HEK293 (cell line): Measurements from ENCODE around the gene SNX5.

Experiments used
- CTCF ChIA-PET: fragments of 350-600 bp; formaldehyde crosslinking; extraction: SDS; loops from one replicate; lab custom pipeline; 2021; ENCODE audit warnings: antibody characterized with exemption; lab: Yijun Ruan, JAX
- POLR2A ChIA-PET: fragments of 300-600 bp; formaldehyde crosslinking; extraction: SDS; loops from one replicate; lab custom pipeline; 2020; ENCODE audit warnings: antibody characterized with exemption, inconsistent platforms; lab: Yijun Ruan, JAX
- H3K27ac ChIP-seq: fragments of 200-500 bp; sonication (Bioruptor generic); 2 replicates; pipeline ENCODE4 v1.5.1; 2014; ENCODE audit warnings: low read depth, low read length, control low read depth, inconsistent platforms; ENCODE audit errors: extremely low read depth
- H3K36me3 ChIP-seq, 2 experiments: fragments of 200-500 bp in 1 of 2; sonication (Bioruptor generic) in 1 of 2; 1 replicate in 1 of 2; 2 replicates in 1 of 2; pipeline ENCODE4 v1.5.1; 2014 to 2017; ENCODE audit warnings: inconsistent platforms in 2 of 2, low read length in 2 of 2; ENCODE audit not compliant: control insufficient read depth in 2 of 2, insufficient read depth in 1 of 2
- H3K4me1 ChIP-seq: fragments of 200-500 bp; sonication (Bioruptor generic); 2 replicates; pipeline ENCODE4 v1.5.1; 2014; ENCODE audit warnings: mild to moderate bottlenecking, low read length, inconsistent platforms; ENCODE audit not compliant: control insufficient read depth, insufficient read depth
- H3K4me3 ChIP-seq: 2 replicates; pipeline ENCODE4 v1.5.1; 2011; ENCODE audit warnings: low read depth, mild to moderate bottlenecking, control low read depth, low read length, moderate library complexity
- H3K9me3 ChIP-seq: fragments of 200-500 bp; sonication (Bioruptor generic); 2 replicates; pipeline ENCODE4 v1.5.1; 2014; ENCODE audit warnings: low read depth, low read length, inconsistent platforms; ENCODE audit not compliant: control insufficient read depth, insufficient read depth
- EGR2 ChIP-seq: fragments of 450-650 bp; formaldehyde crosslinking; IDR thresholded peaks from 2 replicates; pipeline ENCODE4 v1.5.1; 2016; ENCODE audit warnings: low read depth, missing biosample characterization, missing genetic modification characterization
- GLI2 ChIP-seq: fragments of 450-650 bp; formaldehyde crosslinking; IDR thresholded peaks from 2 replicates; pipeline ENCODE4; 2017; ENCODE audit warnings: missing biosample characterization, missing genetic modification characterization, low read depth, borderline replicate concordance
- YY1 ChIP-seq: fragments of 450-650 bp; formaldehyde crosslinking; IDR thresholded peaks from 2 replicates; pipeline ENCODE4 v1.5.1; 2018; ENCODE audit warnings: missing biosample characterization, missing genetic modification characterization
- ZBTB21 ChIP-seq: fragments of 450-650 bp; formaldehyde crosslinking; IDR thresholded peaks from 2 replicates; pipeline ENCODE4 v1.5.1; 2017; ENCODE audit warnings: missing biosample characterization, missing genetic modification characterization
- ZFHX2 ChIP-seq: fragments of 450-650 bp; formaldehyde crosslinking; conservative IDR thresholded peaks from 2 replicates; pipeline ENCODE4 v1.5.1; 2016; ENCODE audit warnings: missing biosample characterization, missing genetic modification characterization
- ZNF133 ChIP-seq: fragments of 450-650 bp; formaldehyde crosslinking; IDR thresholded peaks from 2 replicates; pipeline ENCODE4 v1.5.1; 2016; ENCODE audit warnings: missing biosample characterization, missing genetic modification characterization
- ZNF155 ChIP-seq: fragments of 450-650 bp; formaldehyde crosslinking; IDR thresholded peaks from 2 replicates; pipeline ENCODE4 v1.5.1; 2016; ENCODE audit warnings: missing biosample characterization, missing genetic modification characterization
- ZNF24 ChIP-seq: fragments of 450-650 bp; formaldehyde crosslinking; IDR thresholded peaks from 2 replicates; pipeline ENCODE4 v1.5.1; 2016; ENCODE audit warnings: missing biosample characterization, missing genetic modification characterization
- ZNF292 ChIP-seq: fragments of 450-650 bp; formaldehyde crosslinking; IDR thresholded peaks from 2 replicates; pipeline ENCODE4 v1.5.1; 2016; ENCODE audit warnings: low read depth, missing biosample characterization, missing genetic modification characterization, borderline replicate concordance
- ZNF416 ChIP-seq: fragments of 450-650 bp; formaldehyde crosslinking; IDR thresholded peaks from 2 replicates; pipeline ENCODE4 v1.5.1; 2016; ENCODE audit warnings: missing biosample characterization, missing genetic modification characterization
- ZNF501 ChIP-seq: fragments of 450-650 bp; formaldehyde crosslinking; IDR thresholded peaks from 2 replicates; pipeline ENCODE4 v1.5.1; 2016; ENCODE audit warnings: missing biosample characterization, missing genetic modification characterization
- ZNF555 ChIP-seq: fragments of 450-650 bp; formaldehyde crosslinking; conservative IDR thresholded peaks from 2 replicates; pipeline ENCODE4 v1.5.1; 2017; ENCODE audit warnings: missing biosample characterization, mild to moderate bottlenecking, missing genetic modification characterization, inconsistent platforms
- ZNF571 ChIP-seq: fragments of 450-650 bp; formaldehyde crosslinking; IDR thresholded peaks from 2 replicates; pipeline ENCODE4 v1.5.0; 2017; ENCODE audit warnings: missing biosample characterization, missing genetic modification characterization
- ZNF621 ChIP-seq: fragments of 450-650 bp; formaldehyde crosslinking; IDR thresholded peaks from 2 replicates; pipeline ENCODE4 v1.5.1; 2017; ENCODE audit warnings: missing biosample characterization, missing genetic modification characterization
- ZNF624 ChIP-seq: fragments of 450-650 bp; formaldehyde crosslinking; IDR thresholded peaks from 2 replicates; pipeline ENCODE4 v1.5.1; 2017; ENCODE audit warnings: missing biosample characterization, missing genetic modification characterization
- ZNF777 ChIP-seq: fragments of 450-650 bp; formaldehyde crosslinking; IDR thresholded peaks from 2 replicates; pipeline ENCODE4 v1.5.1; 2017; ENCODE audit warnings: missing biosample characterization, missing genetic modification characterization, borderline replicate concordance
- ZNF785 ChIP-seq: fragments of 450-650 bp; formaldehyde crosslinking; IDR thresholded peaks from 2 replicates; pipeline ENCODE4 v1.5.1; 2016; ENCODE audit warnings: missing biosample characterization, missing genetic modification characterization
- ZNF792 ChIP-seq: fragments of 450-650 bp; formaldehyde crosslinking; IDR thresholded peaks from 2 replicates; pipeline ENCODE4 v1.5.1; 2016; ENCODE audit warnings: missing biosample characterization, missing genetic modification characterization
- TF ChIP-seq, protein P1 (sequence below): fragments of 450-650 bp; formaldehyde crosslinking; IDR thresholded peaks from 2 replicates; pipeline ENCODE4 v1.5.0; 2017; ENCODE audit warnings: missing biosample characterization, missing genetic modification characterization, borderline replicate concordance
- TF ChIP-seq, protein P2 (sequence below): fragments of 450-650 bp; formaldehyde crosslinking; IDR thresholded peaks from 2 replicates; pipeline ENCODE4 v1.5.1; 2017; ENCODE audit warnings: missing biosample characterization, missing genetic modification characterization
- TF ChIP-seq, protein P3 (sequence below): fragments of 450-650 bp; formaldehyde crosslinking; IDR thresholded peaks from 2 replicates; pipeline ENCODE4 v1.5.1; 2016; ENCODE audit warnings: missing biosample characterization, missing genetic modification characterization, borderline replicate concordance
- TF ChIP-seq, protein P4 (sequence below): fragments of 450-650 bp; formaldehyde crosslinking; IDR thresholded peaks from 2 replicates; pipeline ENCODE4 v1.5.1; 2016; ENCODE audit warnings: missing biosample characterization, missing genetic modification characterization
- TF ChIP-seq, protein P5 (sequence below): fragments of 450-650 bp; formaldehyde crosslinking; IDR thresholded peaks from 2 replicates; pipeline ENCODE4 v1.5.1; 2017; ENCODE audit warnings: missing biosample characterization, missing genetic modification characterization
- TF ChIP-seq, protein P6 (sequence below): fragments of 450-650 bp; formaldehyde crosslinking; IDR thresholded peaks from 2 replicates; pipeline ENCODE4 v1.5.1; 2016; ENCODE audit warnings: missing biosample characterization, missing genetic modification characterization, low read depth

SNX5 gene

DNA sequence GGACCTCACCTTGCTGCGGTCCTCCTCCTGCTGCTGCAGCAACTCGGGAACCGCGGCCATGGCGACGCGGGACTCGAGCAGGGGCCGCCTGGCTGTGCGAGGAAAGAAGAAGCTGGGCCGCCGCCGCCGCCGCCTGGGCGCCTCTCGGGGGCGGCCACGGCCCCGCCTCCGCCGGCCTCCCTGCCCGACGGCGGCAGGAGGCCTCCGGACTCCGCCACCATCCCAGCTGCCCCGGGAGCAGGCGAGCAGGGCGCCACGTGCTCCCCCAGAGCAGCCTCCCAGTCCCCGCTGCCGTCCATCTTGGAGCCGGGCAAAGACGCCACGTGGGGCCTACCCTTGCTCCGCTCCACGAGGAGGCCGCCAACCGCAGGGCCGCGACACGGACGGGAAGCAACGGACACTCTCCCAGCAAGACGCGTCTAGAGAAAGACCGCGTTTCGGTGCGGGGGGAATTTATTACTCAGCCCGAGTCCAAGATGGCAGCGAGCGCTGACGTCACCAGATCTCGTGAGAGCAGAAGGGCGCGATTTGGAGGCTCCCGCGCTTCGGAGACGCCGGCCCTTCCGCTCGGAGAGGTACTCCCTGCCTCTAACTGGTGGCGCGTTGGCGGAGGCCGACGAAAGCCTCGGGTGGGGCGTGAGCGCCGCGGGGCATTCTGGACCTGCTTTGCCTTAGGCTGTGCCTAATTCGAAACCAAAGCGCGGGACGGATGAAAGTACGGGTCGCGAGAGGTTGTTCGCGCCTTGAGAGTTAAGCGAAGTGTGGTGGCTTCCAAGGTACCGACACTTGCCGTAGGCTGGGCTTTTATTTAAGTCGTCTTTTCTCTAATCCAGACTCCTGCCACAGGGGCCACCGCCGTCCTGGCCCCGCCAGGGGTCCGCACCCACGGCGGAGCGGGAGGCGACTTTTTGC is at the start of gene SNX5, which contains the start of gene MGME1:
TSS of gene SNX5 (minus strand) at position 429 of the 912 bp plus-strand sequence. CDS start at position 60, 369 bp downstream.
TSS of gene MGME1 (plus strand) at position 653 of the 912 bp plus-strand sequence. CDS start 842 bp downstream, outside the sequence.
- Histone ChIP-seq H3K4me1 (peaks cover 8% of the 10 kb centered on the region; the same call in 1 of the 2 replicates), H3K27ac (peak within 1 kb of the TSS; percentile 97), H3K9me3 (no peaks in the 10 kb centered on the region), H3K4me3 (peak within 1 kb of the TSS; percentile 89), H3K36me3 (peaks cover 0 to 62% of the 10 kb centered on the region in 2 experiments; a peak in 1 of 3 replicates)
- ChIA-PET POLR2A (interaction anchor here (1.5 to 4.4 kb wide), 4 partner anchors 10 to 498 kb away, joined by 6 to 16 read pairs (median 11); partner anchors contain the start of genes DSTN, DZANK1, POLR3F and RRBP1), CTCF (no interaction called here)
- TF ChIP-seq ZNF501 (tag by site-specific recombination) (0 out of 2 replicates have a peak, but pooled peaks have one; percentile 10), ZNF416 (no peak), YY1 (tag by site-specific recombination) (peak; percentile 99), ZNF133 (tag by site-specific recombination) (no peak), ZFHX2 (tag by site-specific recombination) (peak; percentile 56), ZNF785 (tag by site-specific recombination) (no peak), ZNF292 (tag by site-specific recombination) (no peak), ZBTB21 (peak; percentile 63; the same call in 1 of the 2 replicates), ZNF792 (tag by site-specific recombination) (no peak), ZNF155 (tag by site-specific recombination) (no peak), ZNF621 (tag by site-specific recombination) (no peak), ZNF777 (tag by site-specific recombination) (no peak), ZNF555 (tag by site-specific recombination) (no peak), ZNF24 (peak; percentile 56; the same call in 1 of the 2 replicates), EGR2 (tag by site-specific recombination) (0 out of 2 replicates have a peak, but pooled peaks have one; percentile 10), ZNF571 (tag by site-specific recombination) (no peak), GLI2 (tag by site-specific recombination) (no peak), ZNF624 (tag by site-specific recombination) (no peak)
- TF ChIP-seq, protein P1, sequence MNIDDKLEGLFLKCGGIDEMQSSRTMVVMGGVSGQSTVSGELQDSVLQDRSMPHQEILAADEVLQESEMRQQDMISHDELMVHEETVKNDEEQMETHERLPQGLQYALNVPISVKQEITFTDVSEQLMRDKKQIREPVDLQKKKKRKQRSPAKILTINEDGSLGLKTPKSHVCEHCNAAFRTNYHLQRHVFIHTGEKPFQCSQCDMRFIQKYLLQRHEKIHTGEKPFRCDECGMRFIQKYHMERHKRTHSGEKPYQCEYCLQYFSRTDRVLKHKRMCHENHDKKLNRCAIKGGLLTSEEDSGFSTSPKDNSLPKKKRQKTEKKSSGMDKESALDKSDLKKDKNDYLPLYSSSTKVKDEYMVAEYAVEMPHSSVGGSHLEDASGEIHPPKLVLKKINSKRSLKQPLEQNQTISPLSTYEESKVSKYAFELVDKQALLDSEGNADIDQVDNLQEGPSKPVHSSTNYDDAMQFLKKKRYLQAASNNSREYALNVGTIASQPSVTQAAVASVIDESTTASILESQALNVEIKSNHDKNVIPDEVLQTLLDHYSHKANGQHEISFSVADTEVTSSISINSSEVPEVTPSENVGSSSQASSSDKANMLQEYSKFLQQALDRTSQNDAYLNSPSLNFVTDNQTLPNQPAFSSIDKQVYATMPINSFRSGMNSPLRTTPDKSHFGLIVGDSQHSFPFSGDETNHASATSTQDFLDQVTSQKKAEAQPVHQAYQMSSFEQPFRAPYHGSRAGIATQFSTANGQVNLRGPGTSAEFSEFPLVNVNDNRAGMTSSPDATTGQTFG, result no peak
- TF ChIP-seq, protein P2, sequence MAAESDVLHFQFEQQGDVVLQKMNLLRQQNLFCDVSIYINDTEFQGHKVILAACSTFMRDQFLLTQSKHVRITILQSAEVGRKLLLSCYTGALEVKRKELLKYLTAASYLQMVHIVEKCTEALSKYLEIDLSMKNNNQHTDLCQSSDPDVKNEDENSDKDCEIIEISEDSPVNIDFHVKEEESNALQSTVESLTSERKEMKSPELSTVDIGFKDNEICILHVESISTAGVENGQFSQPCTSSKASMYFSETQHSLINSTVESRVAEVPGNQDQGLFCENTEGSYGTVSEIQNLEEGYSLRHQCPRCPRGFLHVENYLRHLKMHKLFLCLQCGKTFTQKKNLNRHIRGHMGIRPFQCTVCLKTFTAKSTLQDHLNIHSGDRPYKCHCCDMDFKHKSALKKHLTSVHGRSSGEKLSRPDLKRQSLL (tag by site-specific recombination), result 0 out of 2 replicates have a peak, but pooled peaks have one; percentile 7
- TF ChIP-seq, protein P3, sequence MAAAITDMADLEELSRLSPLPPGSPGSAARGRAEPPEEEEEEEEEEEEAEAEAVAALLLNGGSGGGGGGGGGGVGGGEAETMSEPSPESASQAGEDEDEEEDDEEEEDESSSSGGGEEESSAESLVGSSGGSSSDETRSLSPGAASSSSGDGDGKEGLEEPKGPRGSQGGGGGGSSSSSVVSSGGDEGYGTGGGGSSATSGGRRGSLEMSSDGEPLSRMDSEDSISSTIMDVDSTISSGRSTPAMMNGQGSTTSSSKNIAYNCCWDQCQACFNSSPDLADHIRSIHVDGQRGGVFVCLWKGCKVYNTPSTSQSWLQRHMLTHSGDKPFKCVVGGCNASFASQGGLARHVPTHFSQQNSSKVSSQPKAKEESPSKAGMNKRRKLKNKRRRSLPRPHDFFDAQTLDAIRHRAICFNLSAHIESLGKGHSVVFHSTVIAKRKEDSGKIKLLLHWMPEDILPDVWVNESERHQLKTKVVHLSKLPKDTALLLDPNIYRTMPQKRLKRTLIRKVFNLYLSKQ, result no peak
- TF ChIP-seq, protein P4, sequence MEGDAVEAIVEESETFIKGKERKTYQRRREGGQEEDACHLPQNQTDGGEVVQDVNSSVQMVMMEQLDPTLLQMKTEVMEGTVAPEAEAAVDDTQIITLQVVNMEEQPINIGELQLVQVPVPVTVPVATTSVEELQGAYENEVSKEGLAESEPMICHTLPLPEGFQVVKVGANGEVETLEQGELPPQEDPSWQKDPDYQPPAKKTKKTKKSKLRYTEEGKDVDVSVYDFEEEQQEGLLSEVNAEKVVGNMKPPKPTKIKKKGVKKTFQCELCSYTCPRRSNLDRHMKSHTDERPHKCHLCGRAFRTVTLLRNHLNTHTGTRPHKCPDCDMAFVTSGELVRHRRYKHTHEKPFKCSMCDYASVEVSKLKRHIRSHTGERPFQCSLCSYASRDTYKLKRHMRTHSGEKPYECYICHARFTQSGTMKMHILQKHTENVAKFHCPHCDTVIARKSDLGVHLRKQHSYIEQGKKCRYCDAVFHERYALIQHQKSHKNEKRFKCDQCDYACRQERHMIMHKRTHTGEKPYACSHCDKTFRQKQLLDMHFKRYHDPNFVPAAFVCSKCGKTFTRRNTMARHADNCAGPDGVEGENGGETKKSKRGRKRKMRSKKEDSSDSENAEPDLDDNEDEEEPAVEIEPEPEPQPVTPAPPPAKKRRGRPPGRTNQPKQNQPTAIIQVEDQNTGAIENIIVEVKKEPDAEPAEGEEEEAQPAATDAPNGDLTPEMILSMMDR (tag by site-specific recombination), result 0 out of 2 replicates have a peak, but pooled peaks have one; percentile 33
- TF ChIP-seq, protein P5, sequence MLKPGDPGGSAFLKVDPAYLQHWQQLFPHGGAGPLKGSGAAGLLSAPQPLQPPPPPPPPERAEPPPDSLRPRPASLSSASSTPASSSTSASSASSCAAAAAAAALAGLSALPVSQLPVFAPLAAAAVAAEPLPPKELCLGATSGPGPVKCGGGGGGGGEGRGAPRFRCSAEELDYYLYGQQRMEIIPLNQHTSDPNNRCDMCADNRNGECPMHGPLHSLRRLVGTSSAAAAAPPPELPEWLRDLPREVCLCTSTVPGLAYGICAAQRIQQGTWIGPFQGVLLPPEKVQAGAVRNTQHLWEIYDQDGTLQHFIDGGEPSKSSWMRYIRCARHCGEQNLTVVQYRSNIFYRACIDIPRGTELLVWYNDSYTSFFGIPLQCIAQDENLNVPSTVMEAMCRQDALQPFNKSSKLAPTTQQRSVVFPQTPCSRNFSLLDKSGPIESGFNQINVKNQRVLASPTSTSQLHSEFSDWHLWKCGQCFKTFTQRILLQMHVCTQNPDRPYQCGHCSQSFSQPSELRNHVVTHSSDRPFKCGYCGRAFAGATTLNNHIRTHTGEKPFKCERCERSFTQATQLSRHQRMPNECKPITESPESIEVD (tag by site-specific recombination), result no peak
- TF ChIP-seq, protein P6, sequence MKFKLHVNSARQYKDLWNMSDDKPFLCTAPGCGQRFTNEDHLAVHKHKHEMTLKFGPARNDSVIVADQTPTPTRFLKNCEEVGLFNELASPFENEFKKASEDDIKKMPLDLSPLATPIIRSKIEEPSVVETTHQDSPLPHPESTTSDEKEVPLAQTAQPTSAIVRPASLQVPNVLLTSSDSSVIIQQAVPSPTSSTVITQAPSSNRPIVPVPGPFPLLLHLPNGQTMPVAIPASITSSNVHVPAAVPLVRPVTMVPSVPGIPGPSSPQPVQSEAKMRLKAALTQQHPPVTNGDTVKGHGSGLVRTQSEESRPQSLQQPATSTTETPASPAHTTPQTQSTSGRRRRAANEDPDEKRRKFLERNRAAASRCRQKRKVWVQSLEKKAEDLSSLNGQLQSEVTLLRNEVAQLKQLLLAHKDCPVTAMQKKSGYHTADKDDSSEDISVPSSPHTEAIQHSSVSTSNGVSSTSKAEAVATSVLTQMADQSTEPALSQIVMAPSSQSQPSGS (tag by site-specific recombination), result peak; percentile 99
